Activated CD8-positive, alpha-beta memory T cell treated with anti-CD3 and anti-CD28 coated beads for 4 hours (primary cell): ENCODE results near the gene CHD6.

Experiments used
- DNase-seq, 2 donors: peaks; one replicate each; pipeline ENCODE4 v3.0.0-alpha.2; 2020; ENCODE audit warnings: low read depth in 2 of 2

CHD6 gene

GRCh38 chr20:41355192-41355591 is 263.0 kb downstream of the CHD6 start:
- DNase-seq = no peak

- DNase-seq = no peak
These were observed 264.6 kb downstream of the CHD6 start for GRCh38 chr20:41353530-41353929.

GRCh38 chr20:41352666-41353065 is 265.5 kb downstream of the CHD6 start:
- no peak for DNase-seq

- DNase-seq = no peak
These were observed 266.1 kb downstream of the CHD6 start for GRCh38 chr20:41352106-41352505.
